ENCODE measurements around the gene PARD3B.

- no peak for TF ChIP-seq CTCF (conservative IDR thresholded peaks at IDR 0.05; ENCODE audit: low read depth in 2 of 2)
- no peak for TF ChIP-seq JUNB (IDR thresholded peaks at IDR 0.05; ENCODE audit: unreplicated experiment)
- no peak for TF ChIP-seq EZH2phosphoT487 (IDR thresholded peaks at IDR 0.05; ENCODE audit: unreplicated experiment)
Measured at GRCh38 chr2:205066081-205066480, 520.8 kb downstream of the PARD3B start.
